K562 (cell line): ENCODE results near the gene UBN1. TPM values are rescaled to one million over a fixed set of nuclear protein-coding genes. Genes with fewer than 3 reads are reported as not detected.

Experiments
- BCOR ChIP-seq: fragments of 450-650 bp; IDR thresholded peaks from 2 replicates; pipeline ENCODE4 v1.6.1; 2016
- CEBPB ChIP-seq: fragments of 450-650 bp; IDR thresholded peaks from 2 replicates; pipeline ENCODE4 v1.6.1; 2016; ENCODE audit warnings: missing genetic modification characterization, missing compliant biosample characterization
- CHD1 ChIP-seq: fragments of 200-600 bp; sonication (generic); IDR thresholded peaks from one replicate; pipeline ENCODE4 v1.6.1; 2012; ENCODE audit warnings: mild to moderate bottlenecking, moderate library complexity, low read length, inconsistent platforms
- ELF1 ChIP-seq: fragments of 200-800 bp; sonication (Bioruptor generic); IDR thresholded peaks from 2 replicates; pipeline ENCODE4 v1.6.1; 2016; ENCODE audit warnings: missing genetic modification characterization, missing compliant biosample characterization
- ELF4 ChIP-seq: fragments of 450-650 bp; formaldehyde crosslinking; IDR thresholded peaks from 2 replicates; pipeline ENCODE4 v1.4.0; 2022; ENCODE audit warnings: missing genetic modification characterization
- ETV6 ChIP-seq, 3 experiments: fragments of 150-350 bp in 1 of 3; sonication (generic) in 1 of 3; formaldehyde crosslinking in 1 of 3; IDR thresholded peaks; 2 replicates each; pipeline versions ENCODE4 v1.6.1 to v1.8.0; 2014 to 2022; ENCODE audit warnings: borderline replicate concordance in 2 of 3, low read depth in 2 of 3, antibody characterized with exemption in 1 of 3, low read length in 1 of 3, mild to moderate bottlenecking in 1 of 3, missing genetic modification reagents in 1 of 3
- EZH2 ChIP-seq: IDR thresholded peaks from 2 replicates; pipeline ENCODE4 v1.6.1; 2012; ENCODE audit warnings: low read depth, mild to moderate bottlenecking, inconsistent platforms, low read length, borderline replicate concordance
- FOS ChIP-seq: IDR thresholded peaks from 3 replicates; pipeline ENCODE4 v1.6.1; 2011; ENCODE audit not compliant: insufficient read length; ENCODE audit errors: extremely low read depth
- FOXJ2 ChIP-seq: fragments of 200-800 bp; sonication (Bioruptor generic); IDR thresholded peaks from 2 replicates; pipeline ENCODE4 v1.6.1; 2016; ENCODE audit warnings: missing genetic modification characterization, missing compliant biosample characterization
- FOXO4 ChIP-seq: fragments of 450-650 bp; formaldehyde crosslinking; IDR thresholded peaks from 2 replicates; pipeline ENCODE4 v1.4.0; 2020; ENCODE audit warnings: mild to moderate bottlenecking, moderate library complexity
- GABPA ChIP-seq: fragments of 200-800 bp; sonication (Bioruptor generic); conservative IDR thresholded peaks from 2 replicates; pipeline ENCODE4 v1.6.1; 2016; ENCODE audit warnings: low read depth, missing genetic modification characterization, missing compliant biosample characterization
- GATAD2A ChIP-seq: fragments of 450-650 bp; IDR thresholded peaks from 2 replicates; pipeline ENCODE4 v1.6.1; 2017
- GTF2B ChIP-seq: IDR thresholded peaks from 2 replicates; pipeline ENCODE4 v1.6.1; 2011; ENCODE audit not compliant: insufficient read length; ENCODE audit errors: extremely low read depth
- HDAC1 ChIP-seq, 2 experiments: fragments of 450-650 bp; IDR thresholded peaks; 2 replicates each; pipeline ENCODE4 v1.6.1; 2016 to 2017; ENCODE audit warnings: inconsistent platforms in 1 of 2, mild to moderate bottlenecking in 1 of 2, moderate library complexity in 1 of 2
- KLF1 ChIP-seq: fragments of 450-650 bp; IDR thresholded peaks from 2 replicates; pipeline ENCODE4 v1.6.1; 2016; ENCODE audit warnings: missing genetic modification characterization, missing compliant biosample characterization
- PRDM10 ChIP-seq: fragments of 450-650 bp; IDR thresholded peaks from 2 replicates; pipeline ENCODE4 v1.6.1; 2018; ENCODE audit not compliant: partially characterized antibody
- PRMT5 ChIP-seq: sonication (generic); formaldehyde crosslinking; IDR thresholded peaks from 2 replicates; pipeline ENCODE4 v1.5.0; 2020; ENCODE audit warnings: missing genetic modification reagents
- PTRF ChIP-seq: fragments of 450-650 bp; IDR thresholded peaks from 2 replicates; pipeline ENCODE4 v1.6.1; 2016; ENCODE audit warnings: mild to moderate bottlenecking, missing genetic modification characterization, missing compliant biosample characterization
- RBBP5 ChIP-seq: fragments of 200-600 bp; sonication (generic); IDR thresholded peaks from 2 replicates; pipeline ENCODE4 v1.6.1; 2012; ENCODE audit warnings: borderline replicate concordance, mild to moderate bottlenecking, low read length, control low read depth, inconsistent platforms; ENCODE audit not compliant: insufficient read depth, poor library complexity, severe bottlenecking
- RBM25 ChIP-seq: fragments of 200-400 bp; formaldehyde crosslinking; IDR thresholded peaks from 2 replicates; pipeline ENCODE4 v1.6.1; 2018; ENCODE audit warnings: low read length, low read depth, moderate library complexity; ENCODE audit not compliant: severe bottlenecking
- TBP ChIP-seq: optimal IDR thresholded peaks from 2 replicates; pipeline ENCODE3; 2011; ENCODE audit warnings: low read depth, low read length, improper control_type of control experiment
- TCF15 ChIP-seq: fragments of 250-450 bp; sonication (Bioruptor Pico); IDR thresholded peaks from 2 replicates; pipeline ENCODE4 v1.8.0; 2022; ENCODE audit warnings: moderate library complexity, mild to moderate bottlenecking, inconsistent platforms
- TFAM ChIP-seq: fragments of 250-450 bp; sonication (Bioruptor Pico); conservative IDR thresholded peaks from 2 replicates; pipeline ENCODE4 v1.5.0; 2021; ENCODE audit warnings: mild to moderate bottlenecking, moderate library complexity
- ZNF696 ChIP-seq: fragments of 250-450 bp; sonication (Bioruptor Pico); conservative IDR thresholded peaks from 2 replicates; pipeline ENCODE4 v1.4.0; 2020; ENCODE audit warnings: mild to moderate bottlenecking, moderate library complexity
- ZNF77 ChIP-seq: fragments of 250-450 bp; sonication (Bioruptor Pico); IDR thresholded peaks from 2 replicates; pipeline ENCODE4 v1.5.0; 2020
- polyA plus RNA-seq, 8 experiments: library from polyadenylated mRNA; depleted of rRNA in 4 of 8; stranded (reverse) in 5 of 8; unstranded in 3 of 8; fragments of >200 nt; fragmentation: Nextera tagmentation in 2 of 8; fragmentation: Illumina TruSeq in 1 of 8; extraction: Ambion mirVana in 2 of 8; extraction: Trizol in 1 of 8; gene quantifications; 2 replicates each; pipeline versions ENCODE4 v1.2.1 to v1.2.3, GENCODE V29; 2011 to 2014; ENCODE audit warnings: inconsistent platforms in 1 of 8, missing spikeins in 1 of 8
- total RNA-seq, 7 experiments: library from RNA; depleted of rRNA in 6 of 7; stranded (reverse); fragments of >200 nt in 6 of 7; fragmentation: Illumina TruSeq in 2 of 7; extraction: Trizol in 2 of 7; gene quantifications; 2 replicates each; pipeline versions ENCODE4 v1.2.1 to v1.2.3, GENCODE V29; 2011 to 2021; ENCODE audit warnings: low replicate concordance in 1 of 7

UBN1 gene
- total and polyA plus RNA-seq, 9 of the 15 experiments (the other 6 are each of a cell fraction or from before 2014, with no cell fraction given) = 1.5 to 45.7 (median 20.6) TPM

GRCh38 chr16:4886151-4886550 is 38.9 kb downstream of the UBN1 start (continued):
- TF ChIP-seq CHD1 = no peak
- no peak for TF ChIP-seq GABPA
- TF ChIP-seq FOXJ2 = no peak
- TF ChIP-seq RBBP5 = no peak
- TF ChIP-seq TBP = no peak
- no peak for TF ChIP-seq GATAD2A
- TF ChIP-seq PRDM10 = no peak
- TF ChIP-seq HDAC1 (IDR thresholded peaks at IDR 0.05) = peak in 1 of 2 experiments; percentile 57; a peak in 1 of 4 replicates
- no peak for TF ChIP-seq KLF1 (tag)
- no peak for TF ChIP-seq PTRF (tag)
- no peak for TF ChIP-seq ELF1
- no peak for TF ChIP-seq ELF4
- TF ChIP-seq TFAM (CRISPR knock-in tag) = no peak
- TF ChIP-seq GTF2B = no peak
- TF ChIP-seq ZNF696 (CRISPR knock-in tag) = no peak
- TF ChIP-seq FOXO4 = no peak
- TF ChIP-seq TCF15 = no peak
- TF ChIP-seq RBM25 = no peak
- TF ChIP-seq FOS = no peak
- TF ChIP-seq EZH2 = no peak
- no peak for TF ChIP-seq ETV6 (IDR thresholded peaks at IDR 0.05; ENCODE audit: borderline replicate concordance in 1 of 2, low read depth in 2 of 2, low read length in 1 of 2)
- TF ChIP-seq ETV6 (CRISPR knock-in tag; IDR thresholded peaks at IDR 0.05; ENCODE audit: borderline replicate concordance) = no peak
- no peak for TF ChIP-seq CEBPB (tag)
- TF ChIP-seq PRMT5 (CRISPR knock-in tag) = no peak
- no peak for TF ChIP-seq BCOR
- no peak for TF ChIP-seq ZNF77 (CRISPR knock-in tag)
